DOHH2 (cell line): ENCODE results near the gene TCEANC.

Source experiments
- CTCF ChIP-seq: fragments of 200-600 bp; sonication (generic); IDR thresholded peaks from one replicate; pipeline ENCODE4 v1.5.1; 2014; ENCODE audit warnings: antibody characterized with exemption, mild to moderate bottlenecking, low read depth, low read length; ENCODE audit not compliant: poor library complexity, severe bottlenecking
- EZH2phosphoT487 ChIP-seq: fragments of 200-600 bp; sonication (generic); IDR thresholded peaks from 2 replicates; pipeline ENCODE4 v1.6.1; 2017; ENCODE audit warnings: borderline replicate concordance, mild to moderate bottlenecking, antibody characterized with exemption, low read length, moderate library complexity, mixed read lengths

- TF ChIP-seq CTCF, result no peak
- no peak for TF ChIP-seq EZH2phosphoT487
These were observed 41.4 kb downstream of the TCEANC start for GRCh38 chrX:13694359-13694758.
